Forelimb muscle (tissue), 1 donor: Measurements from ENCODE around the gene CEP55. TPM values are rescaled to one million over a fixed set of nuclear protein-coding genes. Genes with fewer than 3 reads are reported as not detected.

Experiments
- DNase-seq: peaks from one replicate; pipeline ENCODE4 v3.0.0-alpha.2; 2013; ENCODE audit warnings: low read depth
- polyA plus RNA-seq: library from polyadenylated mRNA; unstranded; fragments of 120-200 nt; gene quantifications from one replicate; pipeline ENCODE4 v1.2.1, GENCODE V29; 2013; ENCODE audit not compliant: insufficient read length

CEP55 gene
- polyA plus RNA-seq, 1 donor, result 6.2 TPM

DNA sequence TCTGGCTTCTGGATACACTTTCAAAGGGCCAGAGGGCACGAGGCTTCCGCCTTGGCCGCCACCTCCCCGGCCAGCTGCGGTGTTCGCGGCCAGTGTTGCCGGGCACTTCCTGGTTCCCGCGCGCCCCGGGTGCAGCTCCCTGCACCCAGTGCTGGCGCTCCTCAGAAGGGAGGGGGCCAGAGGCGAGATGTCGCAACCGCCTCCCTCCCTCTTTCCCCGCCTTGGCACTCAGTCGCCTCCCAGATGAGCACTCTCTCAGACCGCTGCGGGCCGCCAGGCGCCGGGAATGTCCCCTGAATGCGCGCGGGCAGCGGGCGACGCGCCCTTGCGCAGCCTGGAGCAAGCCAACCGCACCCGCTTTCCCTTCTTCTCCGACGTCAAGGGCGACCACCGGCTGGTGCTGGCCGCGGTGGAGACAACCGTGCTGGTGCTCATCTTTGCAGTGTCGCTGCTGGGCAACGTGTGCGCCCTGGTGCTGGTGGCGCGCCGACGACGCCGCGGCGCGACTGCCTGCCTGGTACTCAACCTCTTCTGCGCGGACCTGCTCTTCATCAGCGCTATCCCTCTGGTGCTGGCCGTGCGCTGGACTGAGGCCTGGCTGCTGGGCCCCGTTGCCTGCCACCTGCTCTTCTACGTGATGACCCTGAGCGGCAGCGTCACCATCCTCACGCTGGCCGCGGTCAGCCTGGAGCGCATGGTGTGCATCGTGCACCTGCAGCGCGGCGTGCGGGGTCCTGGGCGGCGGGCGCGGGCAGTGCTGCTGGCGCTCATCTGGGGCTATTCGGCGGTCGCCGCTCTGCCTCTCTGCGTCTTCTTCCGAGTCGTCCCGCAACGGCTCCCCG, 70.2 kb downstream of the CEP55 start, which contains the start of gene FFAR4:
FFAR4 (plus strand) TSS at position 231 of the 842 bp plus-strand sequence; CDS start at position 287, 56 bp downstream.
- DNase-seq, result no peak

DNA sequence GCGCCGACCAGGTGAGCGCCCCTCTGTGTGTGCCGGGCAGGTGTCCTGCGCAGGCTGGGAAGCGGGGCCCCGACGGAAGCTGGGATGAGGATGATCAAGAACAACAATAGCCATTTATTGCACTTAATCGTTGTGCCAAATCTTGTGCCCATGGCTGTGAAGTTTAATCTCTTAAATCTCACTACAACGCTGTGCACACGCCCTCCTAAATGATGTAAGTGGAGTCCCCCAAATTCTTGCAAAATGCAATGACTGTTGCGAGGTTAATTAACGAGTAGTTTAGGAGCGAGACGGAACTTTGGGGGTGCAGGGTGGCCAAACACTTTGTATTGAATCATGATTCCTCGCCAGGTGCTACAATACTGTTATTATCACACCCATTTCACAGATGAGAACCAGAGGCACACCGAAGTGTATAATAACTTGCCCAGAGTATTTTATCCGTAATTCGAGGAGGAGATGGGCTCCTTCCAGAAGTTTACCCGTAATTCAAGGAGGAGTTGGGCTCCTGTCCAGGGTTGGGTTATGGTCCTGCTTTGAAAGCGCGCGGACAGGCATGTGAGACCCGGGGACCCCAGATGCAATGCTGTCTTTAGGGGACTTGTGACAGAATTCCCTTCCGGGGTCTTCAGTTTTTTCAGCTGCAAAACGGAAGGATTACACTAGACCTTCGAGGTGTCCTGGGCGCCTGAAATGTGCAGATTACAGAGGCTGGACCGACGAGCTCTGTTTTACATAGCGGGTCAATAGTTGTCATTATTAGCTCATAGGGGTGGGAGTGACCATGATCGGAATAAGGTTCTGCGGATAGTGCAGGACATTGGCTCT, 71.1 kb downstream of the CEP55 start:
- no peak for DNase-seq

DNA sequence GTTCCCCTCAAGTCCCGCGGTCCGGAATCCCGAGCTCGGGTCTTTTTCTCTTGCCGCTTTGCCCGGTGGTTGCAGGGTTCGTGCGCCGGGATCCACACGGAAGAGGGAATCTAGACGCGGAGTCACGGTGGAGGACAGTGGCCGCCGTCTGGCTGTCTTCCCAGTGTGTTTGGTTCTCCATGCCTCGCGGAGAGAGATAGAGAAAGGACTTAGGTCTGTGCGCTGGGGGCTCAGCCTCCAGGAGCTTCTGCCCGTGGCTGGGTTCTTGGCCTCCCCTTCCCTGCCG, 71.6 kb downstream of the CEP55 start:
- no peak for DNase-seq

DNA sequence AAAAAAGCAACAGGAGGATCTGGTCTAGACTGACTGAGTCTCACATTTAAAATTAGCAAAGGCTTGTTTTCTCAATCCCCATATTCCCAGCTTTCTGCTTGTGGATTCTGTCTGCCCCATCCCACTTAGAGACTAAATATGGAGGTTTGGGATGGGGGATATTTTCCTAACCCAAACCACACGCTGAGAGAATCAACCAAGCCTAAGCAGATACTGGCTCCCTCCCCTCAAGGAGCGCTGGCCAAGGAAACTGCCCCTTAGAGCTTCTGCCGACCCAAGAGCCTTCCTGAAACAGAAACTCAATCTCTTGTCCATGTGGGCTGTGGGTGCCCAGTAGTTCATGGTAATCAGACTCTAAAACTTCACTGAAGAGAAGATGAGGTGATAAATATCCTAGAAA, 74.0 kb downstream of the CEP55 start:
- DNase-seq, result no peak

DNA sequence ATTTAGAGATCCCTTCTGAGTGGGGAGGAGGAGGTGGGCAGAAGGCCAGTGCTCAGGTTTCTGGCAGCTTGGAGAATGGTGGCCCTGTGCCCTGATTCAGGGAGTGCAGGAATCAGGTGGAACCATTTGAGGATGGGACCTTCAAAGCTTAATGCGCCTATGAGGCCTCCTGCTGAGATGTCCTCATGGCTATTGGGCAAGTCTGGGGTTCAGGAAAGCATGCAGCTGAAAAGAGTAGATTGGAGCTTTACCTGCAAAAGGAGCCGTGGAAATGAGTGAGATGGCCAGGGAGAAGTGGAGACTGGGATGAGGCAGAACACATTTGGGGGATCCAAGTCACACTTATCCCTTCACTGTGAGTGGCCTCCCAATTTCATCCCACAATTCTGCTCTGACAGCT, 76.2 kb downstream of the CEP55 start:
- no peak for DNase-seq

DNA sequence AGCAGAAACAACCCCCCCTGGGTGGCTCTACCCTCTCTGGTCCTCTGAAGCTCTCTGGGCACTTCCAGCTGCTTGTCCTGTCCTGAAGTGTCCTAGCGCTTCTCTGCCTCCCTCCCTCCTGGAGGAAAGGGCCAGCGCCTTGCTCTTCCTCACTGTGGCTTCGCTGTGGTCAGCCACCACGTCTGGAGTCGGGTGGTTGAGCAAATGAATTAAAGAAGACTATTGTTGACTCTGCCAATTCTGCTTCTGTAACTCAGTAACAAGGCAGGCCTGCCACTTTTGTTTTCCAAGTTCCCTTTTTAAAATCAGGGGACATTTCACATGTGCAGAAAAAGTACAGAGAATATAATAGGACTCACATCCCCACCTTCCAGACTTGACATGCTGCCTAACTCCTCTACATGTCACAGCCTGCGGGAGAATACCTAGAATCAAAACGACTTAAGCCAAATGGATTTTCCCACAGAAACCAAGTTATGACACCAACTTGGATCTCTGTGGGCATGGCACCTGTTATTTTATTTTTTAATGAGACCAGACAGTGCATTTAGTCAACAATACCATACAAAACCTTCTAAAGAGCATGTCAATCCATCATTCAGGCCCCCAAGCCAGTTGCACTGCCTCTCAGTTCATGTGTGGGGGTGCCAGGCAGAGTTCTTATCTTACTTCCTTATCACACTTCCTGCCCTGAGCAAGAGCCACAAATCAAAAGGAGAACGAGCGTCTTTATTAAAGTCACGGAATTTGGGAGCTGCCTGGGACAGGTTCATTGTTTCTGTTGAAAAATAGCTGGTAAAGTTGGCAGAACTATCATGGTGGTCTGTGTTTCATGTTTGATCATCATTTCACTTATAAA, 76.9 kb downstream of the CEP55 start:
- no peak for DNase-seq

DNA sequence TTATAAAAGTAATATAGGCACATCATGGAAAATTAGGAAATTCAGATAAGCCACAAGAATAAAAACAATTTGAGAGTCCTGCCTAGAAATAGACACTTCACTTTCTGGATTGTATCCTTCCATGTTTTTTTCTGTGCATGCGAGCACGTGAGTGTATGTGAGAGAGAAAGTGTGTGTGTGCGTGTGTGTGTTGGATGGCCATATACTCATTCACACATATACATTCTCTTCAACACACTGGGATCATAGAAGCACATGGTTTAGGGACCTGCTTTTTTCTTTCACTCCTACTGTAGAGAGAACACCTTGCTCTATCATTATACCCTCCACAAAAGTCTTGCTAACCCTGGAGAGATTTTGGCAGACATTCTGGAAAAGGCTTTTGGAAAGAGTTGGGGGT, 77.5 kb downstream of the CEP55 start:
- no peak for DNase-seq

DNA sequence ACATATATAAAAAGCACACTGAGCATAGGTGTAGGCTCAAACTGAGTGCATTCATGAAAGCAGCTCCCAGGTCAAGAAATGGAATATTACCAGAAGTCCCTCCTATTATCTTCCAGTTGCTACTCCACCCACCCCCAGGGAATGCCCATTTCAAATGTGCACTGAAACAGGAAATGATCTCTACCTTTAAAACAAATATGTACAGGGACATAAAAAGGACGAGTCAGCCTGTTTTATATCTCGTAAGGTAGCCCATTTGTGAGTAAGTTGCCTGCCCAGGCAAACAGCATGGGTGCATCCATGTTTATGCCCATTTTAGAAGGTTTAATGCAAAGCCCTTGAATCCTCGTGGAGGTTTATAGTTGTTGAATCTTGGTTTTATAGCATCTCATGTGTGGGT, 80.5 kb downstream of the CEP55 start:
- DNase-seq, result no peak

DNA sequence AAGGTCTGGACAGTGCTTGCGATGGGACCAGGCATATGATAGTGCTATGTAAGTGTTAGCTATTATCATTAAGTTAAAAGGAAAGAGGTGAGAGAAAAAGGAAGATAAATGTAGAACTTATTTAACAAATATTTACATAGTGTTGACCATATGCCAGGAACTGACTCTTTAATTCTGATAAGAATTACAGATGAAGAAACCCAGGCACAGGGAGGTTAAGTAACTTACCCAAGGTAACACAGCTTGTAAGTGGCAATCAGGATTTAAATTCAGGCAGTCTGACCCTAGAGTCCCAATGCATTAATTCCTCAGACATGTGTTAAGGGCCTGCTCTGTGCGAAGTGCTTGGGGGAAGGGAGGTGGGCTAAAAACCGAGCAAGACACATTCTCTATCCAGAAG, 81.2 kb downstream of the CEP55 start:
- no peak for DNase-seq

Other genes with a start within 250 kb of the CEP55 start
- gene MYOF, start 14.3 kb upstream of the CEP55 start, polyA plus RNA-seq, result 52.4 TPM
- gene FFAR4, start 70.1 kb downstream of the CEP55 start, polyA plus RNA-seq, result 0.04 TPM
- 1.9 TPM for gene RBP4, start 104.6 kb downstream of the CEP55 start, polyA plus RNA-seq
- gene PDE6C, start 115.9 kb downstream of the CEP55 start, polyA plus RNA-seq, result 0.58 TPM
- gene FRA10AC1, start 206.0 kb downstream of the CEP55 start, polyA plus RNA-seq, result 25.9 TPM